HG03139 (cell line): ENCODE data around the gene POLR1B.
"Not testable (repeated sequence)": the region's sequence is repeated elsewhere in the genome, so short reads cannot be mapped to it uniquely, and the experiment has no call there.

ENCODE experiments used
- ATAC-seq: cut with Tn5 transposase; IDR thresholded peaks from one replicate; pipeline ENCODE4 v1.9.1; 2021; ENCODE audit not compliant: unreplicated experiment

Gene POLR1B

GRCh38 chr2:112600634-112601033, 58.4 kb downstream of the POLR1B start:
- no peak for ATAC-seq

- no peak for ATAC-seq
Observed at GRCh38 chr2:112601754-112602153, 59.5 kb downstream of the POLR1B start.

GRCh38 chr2:112602917-112603316, 60.7 kb downstream of the POLR1B start:
- ATAC-seq, result no peak

- ATAC-seq, result no peak
Observed at GRCh38 chr2:112603731-112604130, 61.5 kb downstream of the POLR1B start.

- no peak for ATAC-seq
Observed at GRCh38 chr2:112604952-112605351, 62.7 kb downstream of the POLR1B start.

GRCh38 chr2:112605926-112606325, 63.7 kb downstream of the POLR1B start:
- ATAC-seq, result no peak

GRCh38 chr2:112606547-112606946, 64.3 kb downstream of the POLR1B start:
- ATAC-seq, result no peak

DNA sequence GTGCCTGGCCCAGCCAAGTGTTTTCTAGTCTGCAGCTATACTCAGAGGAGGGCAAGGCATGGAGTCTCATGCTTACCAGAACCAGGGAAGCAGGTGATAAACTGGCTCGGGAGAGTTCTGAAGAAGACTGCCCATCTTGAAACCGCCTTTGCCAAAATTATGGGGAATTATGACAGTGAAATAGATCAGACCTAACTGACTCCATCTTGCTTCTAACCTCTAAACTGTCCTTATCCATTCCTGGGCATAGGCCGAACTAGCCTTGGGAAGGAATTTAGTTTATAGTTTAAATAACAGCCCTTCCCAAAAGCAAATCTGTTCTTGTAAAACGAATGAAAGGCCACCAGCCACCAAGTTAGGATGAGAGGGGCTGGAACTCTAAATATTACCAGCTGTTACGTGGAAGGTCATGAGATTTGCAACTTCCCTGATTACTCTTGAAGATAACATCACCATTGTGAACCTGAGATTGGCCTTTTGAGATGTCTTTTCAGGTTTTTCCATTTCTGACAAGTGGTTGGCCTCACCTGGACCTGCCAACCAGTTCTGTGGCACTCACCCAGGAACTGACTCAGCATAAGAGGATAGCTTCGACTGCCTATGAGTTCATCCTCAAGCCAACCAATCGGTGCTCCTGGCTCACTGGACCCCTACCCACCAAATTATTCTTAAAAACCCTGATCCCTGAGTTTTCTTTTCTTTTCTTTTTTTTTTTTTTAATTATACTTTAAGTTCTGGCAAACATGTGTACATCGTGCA, 65.6 kb downstream of the POLR1B start:
- no peak for ATAC-seq

DNA sequence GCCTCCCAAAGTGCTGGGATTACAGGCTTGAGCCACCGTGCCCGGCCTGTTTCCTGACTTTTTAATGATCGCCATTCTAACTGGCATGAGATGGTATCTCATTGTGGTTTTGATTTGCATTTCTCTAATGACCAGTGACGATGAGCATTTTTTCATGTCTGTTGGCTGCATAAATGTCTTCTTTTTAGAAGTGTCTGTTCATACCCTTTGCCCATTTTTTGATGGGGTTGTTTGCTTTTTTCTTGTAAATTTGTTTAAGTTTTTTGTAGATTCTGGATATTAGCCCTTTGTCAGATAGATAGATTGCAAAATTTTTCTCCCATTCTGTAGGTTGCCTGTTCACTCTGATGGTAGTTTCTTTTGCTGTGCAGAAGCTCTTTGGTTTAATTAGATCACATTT, 67.1 kb downstream of the POLR1B start:
- ATAC-seq, result not testable (repeated sequence)

GRCh38 chr2:112612283-112612682, 70.0 kb downstream of the POLR1B start:
- not testable (repeated sequence) for ATAC-seq

GRCh38 chr2:112614201-112614840, 72.1 kb downstream of the POLR1B start:
- no peak for ATAC-seq

GRCh38 chr2:112615051-112615450, 72.8 kb downstream of the POLR1B start:
- no peak for ATAC-seq

DNA sequence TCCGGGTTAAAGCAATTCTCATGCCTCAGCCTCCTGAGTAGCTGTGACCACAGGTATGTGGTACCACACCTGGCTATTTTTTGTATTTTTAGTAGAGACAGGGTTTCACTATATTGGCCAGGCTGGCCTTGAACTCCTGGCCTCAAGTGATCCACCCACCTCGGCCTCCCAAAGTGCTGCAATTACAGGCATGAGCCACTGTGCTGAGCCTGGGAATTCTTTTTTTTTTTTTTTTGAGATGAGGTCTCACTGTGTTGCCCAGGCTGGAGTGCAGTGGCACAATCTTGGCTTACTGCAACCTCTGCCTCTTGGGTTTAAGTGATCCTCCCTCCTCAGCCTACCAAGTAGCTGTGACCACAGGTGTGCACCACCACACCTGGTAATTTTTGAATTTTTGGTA, 73.5 kb downstream of the POLR1B start:
- ATAC-seq, result not testable (repeated sequence)

- no peak for ATAC-seq
Observed at GRCh38 chr2:112618383-112618782, 76.1 kb downstream of the POLR1B start.

- ATAC-seq, result no peak
Observed at GRCh38 chr2:112621790-112622527, 79.7 kb downstream of the POLR1B start.

- ATAC-seq, result no peak
Observed at GRCh38 chr2:112622528-112622849, 80.2 kb downstream of the POLR1B start.

- no peak for ATAC-seq
Observed at GRCh38 chr2:112623913-112624777, 81.9 kb downstream of the POLR1B start.

DNA sequence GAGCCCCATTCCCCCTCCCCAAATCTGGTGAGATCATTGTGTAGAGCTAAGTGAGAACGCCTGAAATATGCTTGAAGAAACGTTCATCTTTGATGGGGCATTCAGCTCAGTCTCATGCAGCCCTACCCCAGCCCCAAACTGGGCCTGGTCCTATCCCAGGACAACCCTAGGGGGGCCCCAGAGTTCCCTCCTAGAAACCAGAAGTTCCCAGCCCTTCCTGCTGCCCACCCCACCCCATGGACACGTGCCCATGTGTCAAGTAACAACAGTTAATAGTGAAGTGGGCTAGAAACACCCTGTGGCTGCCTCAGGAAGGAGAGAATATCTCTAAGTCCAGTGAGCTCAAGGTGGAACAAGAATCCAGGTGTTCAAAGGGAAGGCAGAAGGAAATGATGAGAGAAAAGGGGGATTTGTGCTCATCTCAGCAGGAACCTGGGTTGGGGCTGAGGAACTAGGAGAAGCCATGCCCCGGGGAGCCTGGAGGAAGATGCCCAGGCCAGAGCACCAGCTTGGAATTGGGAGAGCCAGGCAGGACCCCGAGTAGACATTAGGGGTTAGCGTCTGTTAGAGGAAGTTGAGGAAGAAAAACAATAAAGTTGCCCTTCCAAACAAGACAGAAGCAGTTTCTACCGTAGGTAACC, 83.3 kb downstream of the POLR1B start:
- ATAC-seq, result no peak

DNA sequence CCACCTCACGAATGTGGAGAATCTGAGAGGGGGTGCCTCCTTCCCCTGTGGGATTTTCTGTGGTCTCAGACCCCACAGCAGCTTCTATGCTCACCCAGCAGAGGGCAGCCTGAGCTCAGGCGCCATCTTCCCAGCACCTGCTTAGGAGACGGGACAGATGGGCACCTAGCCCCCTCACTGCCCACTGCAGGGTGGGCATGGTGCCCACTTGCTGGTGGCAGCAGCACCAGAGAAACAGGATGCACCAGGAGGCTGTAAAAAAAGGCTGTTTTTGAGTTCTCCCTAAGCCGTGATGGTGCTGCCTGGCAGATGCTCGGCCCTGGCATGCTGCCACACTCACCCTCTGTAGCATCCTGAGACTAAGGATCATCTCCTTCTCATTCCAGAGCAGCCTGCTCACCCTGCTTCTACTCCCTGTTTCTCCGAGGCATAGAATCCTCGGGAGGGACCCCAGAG, 84.4 kb downstream of the POLR1B start:
- ATAC-seq, result no peak
